Measurements from ENCODE around the gene PIGBOS1. TPM values are rescaled to one million over a fixed set of nuclear protein-coding genes. Genes with fewer than 3 reads are reported as not detected.

PIGBOS1 gene
- total and polyA plus RNA-seq, 4 donors, result 4.7 to 14.3 (median 7.2) TPM

- TF ChIP-seq ZBTB33 (IDR thresholded peaks at IDR 0.05) (no peak), FOXA1 (IDR thresholded peaks at IDR 0.05) (no peak), JUND (IDR thresholded peaks at IDR 0.05) (peak in 1 of 2 donors; percentile 43), HNF4G (IDR thresholded peaks at IDR 0.05) (no peak), MAX (IDR thresholded peaks at IDR 0.05) (no peak), HNF4A (conservative IDR thresholded peaks at IDR 0.05) (peak in 1 of 2 donors; percentile 51), GABPA (IDR thresholded peaks at IDR 0.05 in 1 of 2, conservative IDR thresholded peaks at IDR 0.05 in 1 of 2) (no peak)
Measured at GRCh38 chr15:55322467-55322866, 3.5 kb upstream of the PIGBOS1 start (continued).

- peaks cover 4 to 16% (median 9%) of the 10 kb centered on the region in 4 donors for H3K4me1 ChIP-seq (ENCODE audit: control insufficient read depth in 4 of 4, insufficient read depth in 4 of 4, low read length in 3 of 4)
Measured at GRCh38 chr15:55320963-55321362, 2.0 kb upstream of the PIGBOS1 start.

GRCh38 chr15:55320238-55320550 lies 1.3 kb upstream of the PIGBOS1 start:
- no peaks in the 10 kb centered on the region for H3K27me3 ChIP-seq (ENCODE audit: control insufficient read depth in 4 of 4, insufficient read depth in 4 of 4, low read length in 3 of 4)
- WGBS, result 65% methylated on average over 2 of the region's 2 CpGs
- H3K4me3 ChIP-seq (ENCODE audit: low read depth in 1 of 3, low read length in 3 of 3), result no peak overlapping the region
- H3K9me3 ChIP-seq (ENCODE audit: control insufficient read depth in 4 of 4, low read length in 3 of 4), result no peaks in the 10 kb centered on the region
- H3K4me1 ChIP-seq (ENCODE audit: control insufficient read depth in 4 of 4, insufficient read depth in 4 of 4, low read length in 3 of 4), result peaks cover 4 to 16% (median 9%) of the 10 kb centered on the region in 4 donors
- H3K9ac ChIP-seq (ENCODE audit: low read depth in 1 of 2, low read length in 2 of 2), result peak overlapping the region in 1 of 2 donors; percentile 20
- H3K27ac ChIP-seq (ENCODE audit: low read depth in 1 of 2, low read length in 2 of 2), result no peak overlapping the region
- no peaks in the 10 kb centered on the region for H3K36me3 ChIP-seq (ENCODE audit: control insufficient read depth in 4 of 4, insufficient read depth in 3 of 4, low read depth in 1 of 4, low read length in 3 of 4)
- no peak for DNase-seq (ENCODE audit: low spot score)
- TF ChIP-seq ZBTB33 (IDR thresholded peaks at IDR 0.05) (no peak), EGR1 (IDR thresholded peaks at IDR 0.05; ENCODE audit: low read depth in 2 of 2) (no peak), REST (IDR thresholded peaks at IDR 0.05) (no peak), FOXA2 (IDR thresholded peaks at IDR 0.05) (no peak), RAD21 (IDR thresholded peaks at IDR 0.05) (no peak), CTCF (IDR thresholded peaks at IDR 0.05; ENCODE audit: low read depth, low read length, missing input control) (no peak), TAF1 (conservative IDR thresholded peaks at IDR 0.05) (no peak)

More at GRCh38 chr15:55320963-55321362, 2.0 kb upstream of the PIGBOS1 start:
- Histone ChIP-seq H3K4me3 (ENCODE audit: low read depth in 1 of 3, low read length in 3 of 3) (no peak overlapping the region), H3K9me3 (ENCODE audit: control insufficient read depth in 4 of 4, low read length in 3 of 4) (no peaks in the 10 kb centered on the region), H3K27me3 (ENCODE audit: control insufficient read depth in 4 of 4, insufficient read depth in 4 of 4, low read length in 3 of 4) (no peaks in the 10 kb centered on the region), H3K27ac (ENCODE audit: low read depth in 1 of 2, low read length in 2 of 2) (no peak overlapping the region), H3K9ac (ENCODE audit: low read depth in 1 of 2, low read length in 2 of 2) (no peak overlapping the region), H3K36me3 (ENCODE audit: control insufficient read depth in 4 of 4, insufficient read depth in 3 of 4, low read depth in 1 of 4, low read length in 3 of 4) (peaks cover 0 to 2% (median 0%) of the 10 kb centered on the region in 4 donors)
- DNase-seq (ENCODE audit: low spot score), result no peak
- TF ChIP-seq ZBTB33 (IDR thresholded peaks at IDR 0.05) (no peak), RAD21 (IDR thresholded peaks at IDR 0.05) (no peak), NR2F2 (IDR thresholded peaks at IDR 0.05) (no peak), FOXA1 (IDR thresholded peaks at IDR 0.05) (no peak), MAX (IDR thresholded peaks at IDR 0.05) (no peak), RXRA (IDR thresholded peaks at IDR 0.05) (no peak), TAF1 (conservative IDR thresholded peaks at IDR 0.05) (no peak), HNF4G (IDR thresholded peaks at IDR 0.05) (no peak), JUND (IDR thresholded peaks at IDR 0.05) (no peak), YY1 (IDR thresholded peaks at IDR 0.05) (no peak)
- WGBS, result 98% methylated on average over 1 of the region's 1 CpG
